ENCODE data around the gene GLB1L. TPM values are rescaled to one million over a fixed set of nuclear protein-coding genes. Genes with fewer than 3 reads are reported as not detected.
A peak's percentile ranks its signal among the peaks of the same experiment; 100 is the strongest.

Gene GLB1L
- total RNA-seq, 1 donor from 2014 or later = 1.7 TPM

DNA sequence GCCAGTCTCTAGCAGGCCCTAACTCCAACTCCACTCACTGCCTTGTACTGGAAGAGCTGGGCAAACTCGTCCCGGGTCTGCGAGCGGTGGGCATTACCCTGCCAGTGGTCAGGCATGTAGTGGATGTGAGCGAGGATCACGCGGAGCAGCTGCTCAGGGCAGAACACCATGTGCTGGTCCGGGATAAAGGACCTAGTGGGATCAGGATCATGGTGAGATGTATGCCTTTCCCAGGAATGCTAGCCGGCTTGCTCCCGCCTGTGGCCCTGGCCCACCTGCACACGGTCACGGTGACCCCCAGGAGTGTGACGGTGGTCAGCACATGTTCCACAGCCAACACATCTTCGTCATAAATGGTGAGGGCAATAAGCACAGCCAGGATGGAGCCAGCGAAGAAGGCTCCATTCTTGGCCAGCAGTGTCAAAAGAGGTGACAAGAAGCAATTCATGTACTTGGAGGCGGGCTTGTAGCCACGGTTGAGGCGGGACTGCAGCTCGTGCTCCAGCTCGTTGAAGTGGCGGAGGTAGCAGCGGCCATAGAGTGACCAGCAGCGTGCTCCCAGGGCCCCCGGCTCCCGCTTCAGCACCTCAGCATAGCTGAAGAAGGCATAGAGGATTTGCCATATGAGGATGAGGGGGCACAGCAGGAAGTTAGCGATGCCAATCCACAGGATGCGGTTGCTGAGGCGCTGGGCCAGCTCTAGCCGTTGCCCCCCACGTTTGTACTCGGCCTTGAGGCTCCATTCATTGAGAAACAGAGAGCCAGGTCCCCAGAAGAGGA, 21.2 kb downstream of the GLB1L start:
- Histone ChIP-seq H3K9me3 (replicated peaks) (no peaks in the 10 kb centered on the region), H3K36me3 (peaks cover 80% of the 10 kb centered on the region), H3K4me3 (no peak overlapping the region), H3K27me3 (ENCODE audit: low read depth) (no peaks in the 10 kb centered on the region), H3K4me1 (peaks cover 36% of the 10 kb centered on the region), H3K27ac (replicated peaks) (no peak overlapping the region)
- DNase-seq = no peak
- TF ChIP-seq CTCF (IDR thresholded peaks at IDR 0.05; ENCODE audit: borderline replicate concordance) = no peak
- intact Hi-C loops (cut with micrococcal nuclease) = loop anchor here (10.0 kb wide), 1 partner anchor 59 kb away; the partner anchor contains the start of gene NHEJ1

DNA sequence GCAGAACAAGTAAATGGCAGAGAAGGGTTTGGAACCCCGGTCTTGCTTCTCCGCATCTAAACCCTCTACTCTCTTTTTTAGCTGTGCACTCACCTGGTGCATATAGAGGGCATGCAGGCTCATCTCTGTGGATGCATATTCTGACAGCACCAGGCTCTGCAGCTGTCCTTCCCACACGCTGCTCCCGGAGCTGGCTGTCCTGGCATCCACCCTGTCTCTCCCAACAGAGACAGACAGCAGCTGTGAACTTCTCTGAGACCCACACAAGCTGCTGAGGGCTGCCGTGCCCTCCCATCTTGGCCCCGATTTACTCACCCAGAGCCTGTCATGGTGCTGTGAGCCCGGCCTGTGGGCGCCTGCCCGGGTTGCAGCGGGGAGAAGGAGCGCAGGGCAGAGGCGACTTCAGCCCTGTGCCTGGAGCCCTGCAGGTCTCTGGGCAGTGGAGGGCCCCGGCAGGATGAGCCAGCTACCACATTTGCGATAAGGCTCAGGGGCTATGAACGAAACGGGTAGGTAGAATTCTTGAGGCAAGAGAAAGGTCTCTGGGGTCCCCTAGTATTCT, 23.2 kb downstream of the GLB1L start:
- TF ChIP-seq CTCF (IDR thresholded peaks at IDR 0.05; ENCODE audit: borderline replicate concordance) = no peak
- intact Hi-C loops (cut with micrococcal nuclease) = loop anchor here (10.0 kb wide), 1 partner anchor 57 kb away; the partner anchor contains the start of gene NHEJ1
- H3K27me3 ChIP-seq (ENCODE audit: low read depth) = no peaks in the 10 kb centered on the region

GRCh38 chr2:219220652-219221402, 24.4 kb downstream of the GLB1L start:
- DNase-seq = no peak
- intact Hi-C loops (cut with micrococcal nuclease) = loop anchor here (10.0 kb wide), 1 partner anchor 56 kb away; the partner anchor contains the start of gene NHEJ1
- Histone ChIP-seq H3K36me3 (peaks cover 67% of the 10 kb centered on the region), H3K4me1 (peaks cover 40% of the 10 kb centered on the region), H3K27ac (replicated peaks) (no peak overlapping the region), H3K4me3 (no peak overlapping the region), H3K27me3 (ENCODE audit: low read depth) (no peaks in the 10 kb centered on the region), H3K9me3 (replicated peaks) (no peaks in the 10 kb centered on the region)
- no peak for TF ChIP-seq CTCF (IDR thresholded peaks at IDR 0.05; ENCODE audit: borderline replicate concordance)

More for the DNA sequence above, 23.2 kb downstream of the GLB1L start:
- Histone ChIP-seq H3K4me1 (peaks cover 35% of the 10 kb centered on the region), H3K4me3 (no peak overlapping the region), H3K36me3 (peaks cover 77% of the 10 kb centered on the region), H3K9me3 (replicated peaks) (no peaks in the 10 kb centered on the region), H3K27ac (replicated peaks) (no peak overlapping the region)
- DNase-seq = no peak

DNA sequence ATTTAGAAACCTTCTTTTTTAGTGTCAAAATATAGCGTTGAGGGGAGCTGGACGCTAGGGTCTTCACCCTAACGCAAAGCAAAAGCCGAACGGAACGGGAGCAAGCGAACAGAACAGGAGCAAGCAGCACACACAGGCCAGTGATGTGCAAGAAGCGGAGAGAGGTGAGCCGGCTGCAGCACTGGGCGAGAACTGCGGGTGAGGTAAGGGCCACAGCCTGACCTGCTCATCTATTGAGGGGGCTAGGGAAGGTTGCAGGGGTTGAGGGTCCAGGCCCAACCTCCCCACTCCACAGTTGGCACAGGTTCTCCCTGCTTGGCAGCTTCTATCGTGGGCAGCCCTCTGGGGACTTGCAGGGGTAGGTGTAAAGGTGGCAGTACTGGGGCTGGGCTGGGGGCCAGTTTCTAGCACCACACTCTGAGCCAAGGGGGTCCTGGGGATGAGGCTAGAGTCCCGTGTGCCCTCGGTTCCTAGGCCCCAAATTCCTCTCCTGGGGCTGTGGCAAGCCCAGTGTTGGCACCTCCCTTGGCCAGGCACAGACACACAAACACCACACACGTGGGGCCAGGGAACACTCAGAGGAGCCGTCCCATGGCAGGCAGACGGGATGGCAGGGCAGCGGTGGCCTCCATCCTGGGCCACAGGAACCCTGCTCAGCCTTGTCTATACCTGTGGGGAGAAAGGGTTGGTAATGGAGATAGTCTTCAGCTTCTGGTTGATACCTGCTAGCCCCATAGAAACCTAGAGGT, 25.3 kb downstream of the GLB1L start:
- H3K4me1 ChIP-seq = peaks cover 40% of the 10 kb centered on the region
- H3K27me3 ChIP-seq (ENCODE audit: low read depth) = no peaks in the 10 kb centered on the region
- no peak for TF ChIP-seq CTCF (IDR thresholded peaks at IDR 0.05; ENCODE audit: borderline replicate concordance)
- H3K27ac ChIP-seq (replicated peaks) = peak overlapping the region; percentile 98
- H3K9me3 ChIP-seq (replicated peaks) = no peaks in the 10 kb centered on the region
- DNase-seq = no peak
- intact Hi-C loops (cut with micrococcal nuclease) = loop anchor here (10.0 kb wide), 1 partner anchor 55 kb away; the partner anchor contains the start of gene NHEJ1
- peaks cover 67% of the 10 kb centered on the region for H3K36me3 ChIP-seq
- H3K4me3 ChIP-seq = peak overlapping the region; percentile 75

Measured in left ventricle myocardium inferior (tissue), 1 donor.